ENCODE results near the gene FOXL1.

Gene FOXL1

DNA sequence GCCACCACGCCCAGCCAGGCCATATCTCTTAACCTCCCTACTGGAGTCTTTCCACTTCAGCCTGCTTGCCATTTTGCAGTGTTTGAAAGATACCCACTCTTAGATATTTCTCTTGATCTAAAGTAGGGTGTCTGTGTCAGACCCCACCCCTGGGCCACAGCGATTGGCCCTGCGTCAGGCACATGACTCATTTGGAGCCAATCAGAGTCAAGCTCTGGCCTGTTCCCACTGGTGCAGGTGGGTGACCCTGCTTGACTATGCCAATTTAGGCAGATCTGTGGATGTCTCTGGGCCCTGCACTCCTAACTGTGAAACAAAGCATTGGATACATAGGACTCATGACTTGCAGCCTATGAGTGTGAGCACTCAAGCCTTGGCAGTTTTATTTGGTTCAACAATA is 27.6 kb downstream of the FOXL1 start:
- DNase-seq (no peak), ATAC-seq (no peak)

DNA sequence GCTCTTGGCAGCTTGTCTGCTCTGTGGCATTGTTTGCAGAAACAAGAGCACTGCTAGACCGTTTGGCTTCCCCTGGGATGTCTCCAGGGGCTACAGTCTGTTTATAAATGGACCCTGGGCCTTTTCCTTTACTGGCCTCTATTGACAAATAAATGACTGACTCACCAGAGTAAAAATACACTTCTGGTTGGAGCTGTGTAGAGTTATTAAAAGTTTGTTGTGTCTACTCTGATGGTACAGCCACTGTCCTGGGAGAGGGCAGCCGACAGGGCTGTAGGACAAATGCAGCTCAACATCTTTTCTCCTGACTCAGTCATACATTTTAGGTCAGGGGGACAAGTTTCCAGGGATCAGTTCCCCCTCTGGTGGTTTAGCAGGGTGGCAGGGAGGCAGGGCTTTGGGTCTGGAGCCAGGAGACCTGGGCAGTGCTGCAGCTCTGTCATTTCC is 30.0 kb downstream of the FOXL1 start:
- ATAC-seq (no peak), DNase-seq (no peak)

DNA sequence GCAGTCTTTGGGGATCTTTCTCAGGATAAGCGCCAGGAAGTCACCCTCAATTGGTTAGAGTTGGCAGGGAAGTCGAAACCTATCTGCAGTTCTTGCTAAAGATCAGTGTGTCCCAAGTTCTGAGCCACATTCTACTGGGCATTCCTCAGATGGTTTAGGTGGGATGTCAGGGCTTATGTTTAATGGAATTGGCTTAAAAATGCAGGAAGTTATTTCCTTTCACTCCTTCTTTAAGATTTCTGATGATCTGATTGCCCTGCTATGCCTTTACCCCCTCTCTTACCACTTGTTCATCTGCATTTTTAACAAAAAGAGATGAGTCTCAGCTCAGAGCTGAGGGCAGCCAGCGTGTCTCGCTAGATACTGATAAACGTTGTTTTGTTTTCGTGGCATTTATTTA is 30.8 kb downstream of the FOXL1 start:
- ATAC-seq (no peak), DNase-seq (no peak)

DNA sequence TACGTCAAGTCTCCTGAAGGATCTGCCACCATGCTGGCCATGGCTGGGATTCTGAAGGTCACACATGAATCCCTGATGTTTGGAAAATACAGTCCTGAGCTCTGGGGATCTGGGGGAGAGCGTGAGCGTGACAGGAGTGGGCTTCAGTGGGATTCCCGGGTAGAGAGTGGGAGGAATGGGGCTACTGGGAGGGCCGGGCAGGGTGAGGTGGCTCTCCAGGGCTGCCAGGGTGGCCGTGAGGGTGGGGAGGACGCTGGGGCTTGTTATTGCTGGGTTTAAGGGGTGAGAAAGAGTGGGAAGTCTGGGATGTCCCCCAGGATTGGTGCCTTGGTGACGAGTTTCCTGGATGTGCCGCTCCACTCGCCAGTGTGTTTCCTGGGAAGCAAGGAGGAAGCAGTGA is 31.3 kb downstream of the FOXL1 start:
- ATAC-seq (no peak), DNase-seq (no peak)

DNA sequence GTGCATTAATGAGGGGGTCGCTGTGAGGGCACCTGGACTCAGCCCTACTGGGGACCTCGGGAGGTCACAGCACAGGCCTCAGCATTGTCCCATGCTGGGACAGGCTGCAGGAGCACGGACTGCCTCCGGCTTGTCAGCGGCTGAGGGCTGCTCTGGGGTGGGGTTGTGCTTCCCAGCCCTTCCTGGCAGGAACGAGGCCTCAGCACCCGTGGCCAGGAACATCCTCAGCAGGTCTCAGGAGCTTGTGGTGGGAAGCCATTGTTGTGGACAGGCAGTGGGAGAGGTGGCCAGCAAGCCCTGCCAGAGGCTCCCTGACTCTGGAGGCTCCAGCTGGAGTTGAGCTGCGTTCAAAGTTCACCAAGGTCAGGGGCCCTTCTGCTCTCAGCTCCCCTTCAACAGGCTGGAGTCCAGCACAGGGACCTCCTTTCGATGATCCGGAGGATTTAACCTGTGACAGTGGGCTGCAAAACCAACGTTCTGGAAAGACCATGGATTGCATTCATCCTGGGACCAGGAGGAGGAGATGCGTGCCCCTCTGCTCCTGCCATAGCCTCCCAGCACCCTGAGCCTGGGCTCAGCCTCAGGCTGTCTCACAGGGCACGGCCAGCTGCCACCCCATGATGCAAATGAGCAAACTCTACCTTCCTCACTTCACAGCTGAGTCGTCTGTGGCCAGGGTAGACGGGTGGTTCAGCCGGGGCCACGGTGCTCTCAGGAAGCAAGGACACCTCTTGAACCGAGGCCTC is 32.6 kb downstream of the FOXL1 start:
- DNase-seq (no peak), ATAC-seq (no peak)

DNA sequence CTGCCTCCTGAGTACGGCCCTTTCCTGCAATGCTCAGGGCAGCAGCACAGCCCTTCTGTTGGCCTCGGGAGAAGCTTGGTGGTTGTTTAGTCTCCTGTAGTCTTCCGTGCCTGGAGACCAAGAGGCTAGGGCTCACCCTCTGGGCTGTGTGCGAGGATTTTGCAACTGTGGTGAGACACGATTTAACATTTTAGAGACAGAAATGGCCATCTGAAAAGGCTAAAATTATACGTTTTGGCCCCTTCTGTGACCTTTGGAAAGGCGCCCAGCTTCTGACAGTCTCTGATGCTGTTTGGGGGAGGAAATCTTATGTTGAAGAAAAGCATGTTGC is 33.1 kb downstream of the FOXL1 start:
- no peak for DNase-seq
- no peak for ATAC-seq

DNA sequence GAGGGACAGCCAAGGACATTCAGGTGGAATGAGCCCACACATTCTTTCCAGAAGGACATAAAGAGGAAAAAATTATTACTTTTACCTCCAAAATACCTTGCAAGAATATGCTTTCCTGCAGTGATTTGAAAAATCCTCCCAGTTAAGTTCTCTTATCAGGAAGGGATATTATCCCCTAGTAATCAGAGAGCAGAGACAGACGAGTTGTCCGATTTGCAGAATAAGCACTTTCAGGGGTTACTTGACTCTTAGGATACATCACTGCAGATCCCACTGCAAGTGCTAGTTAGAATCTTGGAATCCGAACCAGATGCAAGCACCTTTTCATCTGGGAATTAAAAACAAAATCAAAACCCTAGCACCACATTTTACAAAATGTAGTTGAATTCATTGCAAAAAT is 33.6 kb downstream of the FOXL1 start:
- no peak for ATAC-seq

DNA sequence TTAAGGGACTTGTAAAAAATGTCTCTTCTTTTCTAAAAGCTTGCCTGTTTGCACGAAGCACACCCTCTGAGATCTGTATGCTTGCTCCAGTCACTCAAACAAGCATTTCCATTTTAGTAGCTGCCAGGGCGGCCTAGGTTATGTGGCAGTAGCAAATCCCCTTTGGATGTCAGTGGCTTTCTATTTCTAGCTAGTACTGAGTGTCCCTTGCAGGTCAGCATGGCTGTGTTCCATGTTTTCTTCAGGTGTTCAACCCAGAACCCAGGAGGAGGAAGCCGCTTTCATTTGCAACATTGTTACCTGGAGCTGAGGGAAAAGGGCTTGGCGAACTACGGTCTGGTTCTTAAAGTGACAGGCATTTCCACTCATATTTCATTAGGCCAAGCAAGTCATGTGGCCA is 36.4 kb downstream of the FOXL1 start:
- ATAC-seq, result no peak
- DNase-seq, result no peak

More for the DNA sequence above, 33.6 kb downstream of the FOXL1 start:
- DNase-seq, result no peak

DNA sequence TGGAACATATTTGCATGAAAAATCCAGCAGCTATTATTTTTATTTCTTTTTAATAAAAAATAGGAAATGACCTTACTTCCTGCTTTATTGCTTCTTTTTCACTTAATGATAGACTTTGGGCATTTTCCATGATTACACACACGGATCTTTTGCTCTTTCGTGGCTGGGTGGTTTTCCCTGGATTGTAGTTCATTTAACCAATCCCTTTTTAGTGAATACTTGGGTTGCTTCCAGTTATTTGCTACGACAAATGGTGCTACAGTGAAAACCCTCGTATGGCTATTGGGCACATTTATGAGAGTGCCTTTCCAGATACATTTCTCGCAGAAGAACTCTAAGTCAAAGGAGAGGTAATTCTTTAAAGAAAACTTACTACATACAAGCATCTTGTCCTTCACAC is 38.6 kb downstream of the FOXL1 start:
- DNase-seq (no peak), ATAC-seq (no peak)

DNA sequence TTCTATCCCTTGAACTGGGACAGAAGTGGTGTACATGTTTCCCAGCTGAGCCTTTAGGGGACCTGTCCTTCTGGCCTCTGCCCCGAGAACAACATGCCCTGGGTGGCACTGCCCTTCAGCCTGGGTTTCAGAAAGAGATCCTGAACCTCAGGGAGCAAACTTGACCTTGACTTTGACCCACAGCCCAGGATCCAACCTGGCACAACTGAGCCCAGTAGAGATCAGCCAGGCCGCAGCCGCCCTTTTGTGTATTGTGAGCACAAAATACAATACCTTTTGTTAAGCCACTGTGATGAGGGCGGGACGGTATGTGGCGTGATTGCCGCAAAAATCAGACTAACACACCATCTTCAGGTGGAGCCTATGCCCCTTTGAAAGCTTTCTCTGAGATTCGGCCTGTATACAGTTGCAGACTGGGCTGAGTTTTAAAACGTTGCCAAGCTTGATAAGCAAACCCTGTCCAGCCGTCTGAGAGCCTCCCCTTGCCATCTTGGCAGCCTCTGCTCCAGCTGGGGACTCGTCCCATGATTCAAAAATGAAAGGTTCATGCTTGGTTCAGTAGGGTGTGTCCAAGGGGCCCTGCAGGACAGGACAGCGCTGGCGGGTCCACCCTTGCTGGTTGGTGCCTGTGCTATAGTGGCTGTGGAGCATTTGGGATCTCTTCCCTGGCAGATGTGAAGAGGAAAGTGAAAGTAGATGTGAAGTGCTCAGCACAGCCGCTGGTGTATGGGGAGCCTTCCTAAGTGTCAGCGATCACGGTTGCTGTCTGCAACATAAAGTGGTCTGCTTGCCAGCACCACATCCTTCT is 40.3 kb downstream of the FOXL1 start:
- ATAC-seq (no peak), DNase-seq (no peak)

DNA sequence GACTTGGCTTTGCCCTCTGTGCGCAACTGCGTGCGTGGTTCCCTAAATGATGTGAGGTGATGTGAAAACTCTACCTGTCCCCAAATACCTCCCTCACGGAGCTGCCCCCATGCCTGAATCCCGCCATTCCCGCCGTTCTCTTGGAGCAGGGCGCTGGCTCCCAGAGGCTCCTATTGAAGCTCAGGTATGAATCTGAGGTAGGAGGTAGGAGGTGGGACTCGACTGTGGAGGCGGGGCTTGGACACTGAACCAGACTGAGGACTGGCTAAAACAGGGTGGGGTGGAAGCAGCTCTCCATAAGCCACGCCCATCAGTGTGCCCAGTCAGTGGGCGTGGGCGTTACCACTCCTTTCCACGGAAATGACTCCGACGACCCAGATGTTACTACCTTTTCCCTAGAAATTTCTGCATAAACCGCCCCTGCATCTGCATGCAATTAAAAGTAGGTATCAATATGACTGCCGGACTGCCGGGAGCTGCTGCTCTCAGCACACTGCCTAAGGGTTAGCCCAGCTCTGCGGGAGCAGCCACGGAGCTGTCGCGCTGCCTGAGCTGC is 41.0 kb downstream of the FOXL1 start:
- DNase-seq (no peak), ATAC-seq (no peak)

DNA sequence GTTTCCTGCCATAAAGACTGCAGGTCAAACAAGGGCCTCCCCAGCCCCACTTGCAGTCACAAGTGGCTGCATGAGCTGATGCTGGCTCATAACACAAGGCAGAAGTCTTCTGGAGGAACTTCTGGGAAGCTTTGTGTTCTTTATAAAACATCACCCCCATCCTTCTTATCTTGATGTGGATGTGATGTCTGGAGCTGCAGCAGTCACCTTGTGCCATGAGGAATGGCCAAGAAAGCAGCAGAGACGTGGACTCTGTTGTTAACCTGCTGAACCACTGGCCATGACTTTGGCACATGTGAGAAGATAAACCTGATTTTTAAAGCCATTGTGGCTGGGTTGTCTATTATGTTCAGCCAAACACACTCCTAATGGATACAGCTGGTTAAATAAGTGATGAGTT is 41.8 kb downstream of the FOXL1 start:
- ATAC-seq, result no peak
- DNase-seq, result no peak

DNA sequence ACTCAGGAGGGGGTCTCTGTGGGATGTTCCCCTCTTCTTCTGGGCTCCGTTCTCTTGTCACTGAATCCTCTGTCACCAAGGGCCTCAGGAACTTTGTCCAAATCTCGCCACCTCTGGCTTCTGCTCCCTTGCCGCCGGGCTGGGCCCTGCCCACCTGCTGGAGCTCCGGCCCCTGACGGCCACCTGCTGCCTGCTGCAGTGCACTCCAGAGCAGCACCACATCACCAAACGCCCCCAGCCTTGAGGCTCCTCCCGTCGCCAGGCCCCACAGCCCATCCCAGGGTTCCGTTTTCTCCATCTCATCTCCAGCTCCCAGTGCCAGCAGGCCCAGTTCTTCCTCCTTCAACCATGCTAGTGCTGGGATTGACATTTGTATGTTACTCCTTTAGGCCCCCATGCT is 43.6 kb downstream of the FOXL1 start:
- no peak for ATAC-seq
- DNase-seq, result no peak

DNA sequence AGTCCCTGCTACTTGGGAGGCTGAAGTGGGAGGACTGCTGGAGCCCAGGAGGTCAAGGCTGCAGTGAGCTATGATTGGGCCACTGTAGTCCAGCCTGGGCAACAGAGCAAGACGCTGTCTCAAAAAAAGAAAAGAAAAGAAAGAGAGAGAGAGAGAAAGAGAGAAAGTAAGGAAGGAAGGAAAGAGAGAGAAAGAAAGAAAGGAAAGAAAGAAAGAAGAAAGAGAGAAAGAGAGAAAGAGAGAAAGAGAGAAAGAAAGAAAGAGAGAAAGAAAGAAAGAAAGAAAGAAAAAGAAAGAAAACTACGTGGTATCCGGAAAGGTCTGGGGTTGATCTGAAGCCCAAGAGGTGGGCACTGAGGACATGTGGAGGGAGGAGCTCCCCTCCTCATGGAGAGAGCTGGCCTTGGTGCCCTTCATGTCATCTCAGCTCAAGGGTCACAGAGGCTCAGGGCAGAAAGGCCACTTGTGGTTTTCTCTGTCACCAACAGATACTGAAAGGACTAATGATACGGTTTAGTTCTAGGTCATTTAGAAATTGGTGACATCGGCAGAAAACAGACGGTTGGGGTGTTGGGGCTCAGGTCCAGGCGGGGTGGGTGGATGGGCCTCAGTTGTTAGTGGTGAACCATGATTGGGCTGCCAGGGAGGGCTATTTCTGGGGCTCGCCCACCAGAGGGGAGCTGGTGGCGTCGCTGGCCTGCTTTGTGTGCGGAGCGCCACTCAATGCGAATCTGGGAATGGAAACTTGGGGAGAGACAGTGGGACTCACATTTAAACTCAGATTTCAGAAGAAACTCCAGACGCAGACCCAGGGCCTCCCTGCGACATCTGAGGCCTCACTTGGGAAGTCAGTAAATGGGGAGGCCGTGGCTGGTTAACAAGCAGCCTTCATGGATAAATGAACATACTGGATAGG is 44.6 kb downstream of the FOXL1 start:
- DNase-seq (no peak), ATAC-seq (no peak)

DNA sequence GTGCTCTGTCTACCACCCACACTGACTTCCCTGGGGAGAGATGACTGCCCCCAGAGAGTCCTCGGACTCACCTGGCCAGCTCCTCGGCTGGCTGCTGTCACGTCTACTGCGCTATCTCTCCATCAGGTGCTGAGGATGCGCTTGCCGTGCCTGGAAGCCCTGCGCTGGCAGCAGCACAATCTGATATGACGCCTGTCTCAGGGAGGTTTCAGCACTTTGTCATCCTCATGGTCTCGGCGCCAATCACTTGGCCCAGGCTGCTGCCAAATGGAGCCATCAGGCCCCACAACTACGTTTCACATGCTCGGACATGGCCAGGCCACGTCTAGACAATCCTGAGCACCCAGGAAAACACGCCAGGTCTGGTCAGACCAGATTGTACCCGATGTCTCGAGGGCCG is 46.7 kb downstream of the FOXL1 start:
- ATAC-seq, result no peak
- DNase-seq, result no peak

DNA sequence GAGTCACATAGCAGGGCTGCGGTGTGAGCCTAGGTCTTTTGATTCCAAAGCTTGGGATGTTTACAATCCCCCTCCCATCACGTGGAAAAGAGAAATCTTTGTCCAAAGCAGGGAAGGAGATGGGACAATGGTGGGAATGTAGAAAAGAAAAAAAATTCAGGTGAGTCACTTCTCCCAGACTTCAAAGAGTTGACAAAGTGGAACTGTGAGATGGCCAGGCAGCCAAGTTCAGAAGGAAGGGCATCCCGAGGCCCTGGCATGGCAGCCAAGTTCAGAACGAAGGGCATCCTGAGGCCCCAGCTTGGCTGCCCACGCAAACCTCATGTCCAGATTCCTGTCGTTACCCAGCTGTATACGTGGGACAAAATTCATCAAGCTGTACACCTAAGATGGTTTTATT is 47.5 kb downstream of the FOXL1 start:
- DNase-seq, result no peak
- no peak for ATAC-seq

DNA sequence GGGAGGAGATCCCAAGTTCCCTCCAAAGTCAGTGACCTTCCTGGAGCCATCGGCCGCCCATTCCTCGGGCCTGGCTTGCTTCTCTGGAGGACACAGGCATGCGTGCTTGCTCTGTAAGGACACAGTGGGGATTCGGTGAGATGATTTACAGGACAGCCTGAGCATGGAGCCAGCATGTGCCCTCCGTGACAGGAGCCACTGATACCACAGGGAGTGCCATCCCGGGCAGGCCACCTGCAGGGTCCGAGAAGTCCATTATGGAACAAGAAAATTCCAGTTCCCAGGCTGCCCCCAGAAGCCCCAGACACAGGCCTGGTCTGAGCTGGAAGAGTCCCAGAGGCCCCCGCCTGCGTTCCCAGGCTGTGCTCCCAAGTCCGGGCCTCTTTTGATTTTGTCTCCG is 47.9 kb downstream of the FOXL1 start:
- ATAC-seq, result no peak
- no peak for DNase-seq

DNA sequence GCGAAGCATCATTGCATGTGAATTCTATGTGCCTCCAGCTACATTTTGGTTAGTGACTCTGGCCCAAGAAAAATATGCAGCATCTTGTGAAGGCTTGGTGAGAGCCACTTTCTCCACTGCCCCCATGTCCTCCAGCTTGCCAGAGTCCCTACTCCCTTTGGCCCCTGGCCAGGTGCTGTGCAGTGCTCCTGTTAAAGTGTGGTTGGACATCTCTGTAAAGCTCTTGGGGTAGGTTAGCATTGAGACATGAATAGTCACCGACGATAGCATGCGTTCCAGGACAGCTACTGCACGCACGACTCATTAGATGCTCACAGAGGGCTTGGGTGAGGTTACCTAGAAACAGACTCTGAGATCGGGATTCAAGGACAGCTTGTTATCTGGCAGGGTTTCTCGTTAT is 48.6 kb downstream of the FOXL1 start:
- no peak for DNase-seq
- ATAC-seq, result no peak

DNA sequence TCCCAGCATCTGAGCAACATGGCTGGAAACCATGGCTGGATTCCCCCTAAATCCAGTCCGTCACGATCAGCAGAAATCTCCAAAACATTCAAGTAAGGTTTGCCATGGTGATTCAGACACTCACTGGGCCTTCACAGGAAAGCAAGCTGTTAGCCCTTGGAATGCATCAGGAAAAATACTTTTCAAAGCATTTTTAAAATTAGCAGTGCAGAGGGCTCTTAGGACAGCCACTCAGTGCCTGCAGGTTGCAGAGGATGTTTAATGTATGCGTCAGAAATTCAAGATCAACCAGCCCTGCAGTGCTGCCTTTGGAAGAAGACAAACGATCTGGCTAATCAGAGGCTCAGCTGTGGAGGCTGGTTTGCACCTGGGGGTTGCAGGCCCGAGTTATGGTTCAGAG is 50.3 kb downstream of the FOXL1 start:
- DNase-seq, result no peak
- no peak for ATAC-seq

DNA sequence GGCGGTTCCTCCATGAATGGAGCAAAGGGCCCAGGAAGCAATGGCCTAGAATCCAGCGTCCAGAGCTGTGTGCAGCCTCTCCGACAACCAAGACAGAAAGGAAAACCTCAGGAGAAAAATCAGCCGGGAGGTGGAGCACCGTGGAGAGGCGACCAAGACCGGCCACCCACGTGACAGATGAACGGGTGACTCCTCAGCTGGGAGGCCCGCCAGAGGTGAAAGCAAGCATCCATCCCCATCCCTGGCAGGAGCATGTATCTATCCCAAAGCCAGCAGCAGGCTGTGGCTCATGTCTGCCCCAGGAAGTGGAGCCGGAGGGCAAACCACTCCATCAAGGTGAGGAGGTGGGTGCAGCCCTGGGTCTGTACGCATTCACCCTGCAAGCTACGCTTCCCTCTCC is 52.1 kb downstream of the FOXL1 start:
- DNase-seq, result no peak
- no peak for ATAC-seq

DNA sequence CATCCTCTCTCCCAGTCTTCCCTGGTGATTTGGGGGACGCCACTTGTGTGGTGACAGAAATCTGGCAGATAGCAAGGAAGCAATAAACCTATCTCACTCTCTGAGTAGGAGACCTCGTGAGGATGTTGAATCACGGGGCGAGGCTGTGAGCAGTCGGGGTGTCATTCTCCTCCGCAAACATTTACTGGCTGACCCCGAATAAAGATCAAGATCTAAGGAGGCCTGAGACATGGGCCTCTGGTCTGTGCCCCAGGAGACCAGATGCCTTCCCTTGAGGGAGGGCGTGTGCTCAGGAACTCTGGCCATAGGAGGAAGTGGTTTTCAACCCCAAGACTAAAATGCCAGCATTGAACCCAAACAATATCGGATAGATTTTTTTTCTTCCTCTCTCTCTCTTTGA is 53.1 kb downstream of the FOXL1 start:
- DNase-seq (no peak), ATAC-seq (no peak)

Data from stimulated activated naive CD8-positive, alpha-beta T cell treated with anti-CD3 and anti-CD28 coated beads, Interleukin-15, Interleukin-2, amounts not matched to agents 100 U/mL and 50 U/mL, for 24 hours (primary cell).